Measurements from ENCODE around the gene CPPED1.
"Not testable (repeated sequence)": the region's sequence is repeated elsewhere in the genome, so short reads cannot be mapped to it uniquely, and the experiment has no call there.

The CPPED1 gene

DNA sequence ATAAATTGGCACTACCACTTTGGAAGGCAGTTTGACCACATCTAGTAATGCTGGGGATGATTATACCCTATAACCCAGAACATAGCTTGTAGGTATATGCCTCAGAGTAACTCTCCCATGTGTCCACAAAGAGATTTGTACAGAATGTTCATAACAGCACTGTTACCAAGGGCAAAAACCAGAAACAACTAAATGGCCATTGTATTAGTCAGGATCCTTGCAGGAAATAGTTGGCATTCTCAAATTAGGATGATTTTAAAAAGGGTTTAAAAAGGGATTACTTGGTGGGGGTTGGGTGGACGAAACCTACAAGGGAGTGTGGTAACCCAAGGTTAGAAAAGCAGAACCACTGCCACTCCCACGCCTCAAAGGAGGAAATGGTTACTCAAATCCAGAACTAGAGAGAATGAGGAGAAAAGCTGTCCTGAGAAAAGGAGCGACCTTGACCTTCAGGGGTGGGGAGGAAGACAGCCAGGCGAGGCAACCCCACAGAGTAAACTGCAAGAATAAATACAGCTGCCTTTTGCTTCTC is 2.1 kb downstream of the CPPED1 start:
- DNase-seq (ENCODE audit: low read depth) = no peak

DNA sequence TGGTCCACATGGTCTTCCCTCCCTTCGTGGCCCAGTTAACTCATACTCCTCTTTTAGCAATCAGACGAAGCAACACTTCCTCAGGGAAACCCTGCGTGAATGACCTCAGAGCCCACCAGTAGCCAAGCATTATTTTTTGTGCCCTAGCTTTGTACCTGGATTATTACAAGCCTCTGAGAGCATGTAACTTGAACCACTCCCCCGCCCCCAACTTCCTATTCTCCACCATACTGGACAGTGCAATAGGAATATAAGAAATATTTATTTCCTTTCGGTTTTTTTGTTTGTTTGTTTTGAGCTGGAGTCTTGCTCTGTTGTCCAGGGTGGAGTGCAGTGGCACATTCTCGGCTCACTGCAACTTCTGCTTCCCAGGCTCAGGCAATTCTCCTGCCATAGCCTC is 2.9 kb downstream of the CPPED1 start:
- DNase-seq (ENCODE audit: low read depth) = no peak

GRCh38 chr16:12799996-12800395 is 3.7 kb downstream of the CPPED1 start:
- not testable (repeated sequence) for DNase-seq (ENCODE audit: low read depth)

DNA sequence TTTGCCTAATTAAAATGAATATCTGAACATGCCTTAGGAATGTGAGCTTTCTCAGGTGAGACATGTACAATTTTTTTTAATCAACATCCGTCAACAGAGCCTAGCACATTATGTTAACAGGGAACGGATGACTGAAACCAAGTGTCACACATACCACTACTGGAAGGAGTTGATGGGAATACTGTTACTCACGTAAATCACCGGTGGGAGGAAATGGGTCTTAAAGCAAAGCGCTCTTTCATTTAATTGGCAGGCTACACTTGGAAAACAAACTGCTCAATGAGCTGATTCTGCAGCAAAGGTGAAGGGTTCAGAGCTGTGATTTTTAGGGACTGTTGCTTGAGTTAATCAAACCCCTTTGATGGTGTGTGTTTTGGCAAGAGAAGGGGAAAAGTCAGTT is 4.8 kb downstream of the CPPED1 start:
- DNase-seq (ENCODE audit: low read depth) = no peak

DNA sequence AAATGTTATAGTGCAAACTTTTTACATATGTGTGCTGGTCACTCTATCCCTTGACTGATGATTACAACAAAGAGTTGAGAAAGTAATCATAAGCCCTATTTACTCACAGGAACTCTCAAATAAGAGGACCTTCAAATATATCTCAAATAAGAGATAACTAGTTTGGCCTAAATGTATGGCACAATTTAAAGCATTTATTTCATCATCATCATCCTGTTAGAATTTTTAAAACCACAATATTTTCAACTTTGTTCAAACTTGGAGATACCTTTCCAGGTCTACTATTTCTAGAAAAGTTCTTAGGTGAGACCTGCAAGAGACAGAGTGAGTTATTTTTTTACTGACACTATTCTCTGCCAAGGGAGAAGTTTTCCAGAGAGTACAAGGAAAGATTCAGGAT is 5.5 kb downstream of the CPPED1 start:
- no peak for DNase-seq (ENCODE audit: low read depth)

GRCh38 chr16:12796498-12796897 is 7.2 kb downstream of the CPPED1 start:
- no peak for DNase-seq (ENCODE audit: low read depth)

DNA sequence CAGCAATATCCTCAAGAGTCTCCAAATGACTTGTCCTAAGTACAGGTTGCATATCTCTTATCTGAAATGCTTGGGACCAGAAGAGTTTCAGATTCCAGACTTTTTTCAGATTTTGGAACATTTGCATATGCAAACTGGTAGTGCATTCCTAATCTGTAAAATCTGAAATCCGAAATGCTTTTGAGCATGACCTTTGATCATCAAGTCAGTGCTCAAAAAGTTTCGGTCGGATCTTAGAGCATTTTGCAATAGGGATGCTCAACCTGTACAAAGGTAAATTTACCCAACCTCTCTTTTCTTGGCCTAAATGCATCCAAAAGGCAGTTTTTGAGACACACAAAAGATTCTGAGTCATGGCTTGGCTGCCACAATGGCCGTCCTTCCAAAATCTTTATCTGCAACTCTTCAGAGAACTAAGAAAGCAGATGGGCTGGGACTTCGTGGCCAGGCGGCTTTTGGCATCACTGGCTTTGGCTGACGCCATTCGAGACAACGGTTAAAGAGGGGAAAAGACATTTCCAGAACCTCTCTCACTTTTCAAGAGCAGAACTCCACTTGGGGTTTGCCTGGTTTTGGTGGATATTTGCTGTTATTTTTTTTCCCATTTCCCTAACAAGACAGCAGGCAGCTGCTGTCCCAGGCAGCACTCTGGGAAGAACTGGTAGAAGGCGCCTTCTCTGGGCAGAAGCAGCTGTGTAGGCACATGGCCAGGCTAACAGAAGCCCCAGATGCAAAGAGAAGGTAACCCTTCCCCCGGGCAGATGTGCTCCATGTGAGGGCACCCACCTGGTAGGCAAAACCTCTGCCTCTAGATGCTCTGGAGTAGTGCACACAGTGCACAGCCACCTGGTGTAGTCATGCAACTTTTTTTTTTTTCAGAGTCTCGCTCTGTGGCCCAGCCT is 8.9 kb downstream of the CPPED1 start:
- DNase-seq (ENCODE audit: low read depth) = no peak

- no peak for DNase-seq (ENCODE audit: low read depth)
Measured at GRCh38 chr16:12793865-12794240, 9.8 kb downstream of the CPPED1 start.

- DNase-seq (ENCODE audit: low read depth) = no peak
Measured at GRCh38 chr16:12793120-12793864, 10.4 kb downstream of the CPPED1 start.

GRCh38 chr16:12792528-12792927 is 11.2 kb downstream of the CPPED1 start:
- DNase-seq (ENCODE audit: low read depth) = not testable (repeated sequence)

- DNase-seq (ENCODE audit: low read depth) = no peak
Measured at GRCh38 chr16:12791340-12791739, 12.3 kb downstream of the CPPED1 start.

DNA sequence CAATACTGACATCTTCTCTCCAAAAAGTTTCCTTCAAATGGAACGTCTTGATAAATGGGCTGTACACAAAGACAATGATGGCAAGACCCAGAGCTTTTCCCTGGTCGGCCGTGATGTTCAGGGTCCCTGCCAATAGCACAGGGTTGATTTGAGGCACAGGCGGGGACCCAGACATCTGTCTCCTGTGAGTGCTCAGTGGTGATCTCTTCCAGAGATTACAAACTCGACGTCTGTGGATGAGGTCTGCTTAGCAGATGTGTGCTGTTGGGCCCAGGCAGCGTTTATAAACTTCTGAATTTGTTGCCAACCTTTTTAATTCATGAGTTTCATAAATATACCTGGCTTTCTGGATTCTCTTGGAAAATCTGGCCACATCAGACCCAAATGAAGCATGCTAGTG is 14.9 kb downstream of the CPPED1 start:
- DNase-seq (ENCODE audit: low read depth) = no peak

GRCh38 chr16:12786081-12786480 is 17.6 kb downstream of the CPPED1 start:
- DNase-seq (ENCODE audit: low read depth) = no peak

GRCh38 chr16:12784076-12784475 is 19.6 kb downstream of the CPPED1 start:
- DNase-seq (ENCODE audit: low read depth) = no peak

- DNase-seq (ENCODE audit: low read depth) = peak; percentile 1
Measured at GRCh38 chr16:12781777-12782176, 21.9 kb downstream of the CPPED1 start.

DNA sequence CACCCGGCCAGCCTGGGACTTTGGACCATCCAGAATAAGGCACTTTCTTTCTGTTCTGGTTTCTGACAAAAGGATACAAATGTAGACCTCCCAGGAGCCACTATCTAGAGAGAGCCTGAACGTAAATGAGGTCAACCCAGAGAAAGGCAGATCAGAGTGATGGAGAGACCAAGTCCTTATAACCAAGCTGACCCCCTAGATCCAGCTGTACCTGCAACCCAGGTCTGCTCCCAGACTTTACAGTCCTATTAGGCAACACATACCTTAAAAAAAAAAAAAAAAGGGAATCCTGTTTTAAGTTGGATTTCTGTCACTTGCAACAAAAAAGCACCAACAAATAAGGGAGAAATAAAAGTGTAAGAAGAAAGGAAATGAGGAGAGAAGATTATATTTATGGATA is 23.2 kb downstream of the CPPED1 start:
- no peak for DNase-seq (ENCODE audit: low read depth)

DNA sequence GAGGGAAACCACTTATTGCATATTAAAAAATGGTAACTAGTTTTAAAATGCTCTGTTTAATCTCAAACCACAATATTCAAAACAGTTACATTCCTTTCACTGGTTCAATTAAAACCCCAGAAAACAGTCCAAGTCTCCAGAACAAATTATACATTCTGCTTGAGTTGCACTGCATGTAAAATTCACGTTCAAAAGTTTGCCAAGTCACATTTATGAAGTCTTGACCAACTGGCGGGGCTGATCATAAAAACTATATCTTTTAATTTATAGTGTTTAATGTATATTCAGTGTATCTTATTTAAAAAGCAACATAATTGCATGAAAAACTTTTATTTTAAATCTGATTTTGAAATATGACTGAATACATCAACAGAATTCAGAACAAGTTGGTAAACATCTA is 25.0 kb downstream of the CPPED1 start:
- DNase-seq (ENCODE audit: low read depth) = no peak

DNA sequence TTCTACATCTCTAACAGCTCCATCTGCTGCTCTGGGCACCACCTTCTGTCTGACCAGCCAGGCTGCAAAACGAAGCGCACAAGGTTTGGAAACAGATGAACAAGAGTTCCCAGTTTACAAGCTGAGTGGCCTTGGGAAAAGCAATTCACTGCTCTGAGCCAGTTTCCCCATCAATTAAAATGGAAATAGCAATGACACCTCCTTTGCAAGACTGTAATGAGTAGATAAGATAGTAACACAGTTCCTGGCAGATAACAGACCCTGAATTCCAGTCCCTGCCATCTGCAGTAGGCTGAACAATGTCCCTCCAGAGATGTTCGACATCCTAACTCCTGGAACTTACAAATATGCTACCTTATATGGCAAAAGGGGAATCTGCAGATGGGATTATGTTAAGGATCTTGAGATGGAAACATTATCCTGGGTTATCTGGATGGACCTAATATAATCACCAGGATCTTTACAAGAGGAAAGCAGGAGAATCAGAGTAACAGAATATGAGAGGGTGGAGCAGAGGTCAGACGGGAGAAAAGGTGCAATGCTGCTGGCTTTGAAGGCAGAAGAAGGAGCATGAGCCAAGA is 27.9 kb downstream of the CPPED1 start:
- DNase-seq (ENCODE audit: low read depth) = no peak

DNA sequence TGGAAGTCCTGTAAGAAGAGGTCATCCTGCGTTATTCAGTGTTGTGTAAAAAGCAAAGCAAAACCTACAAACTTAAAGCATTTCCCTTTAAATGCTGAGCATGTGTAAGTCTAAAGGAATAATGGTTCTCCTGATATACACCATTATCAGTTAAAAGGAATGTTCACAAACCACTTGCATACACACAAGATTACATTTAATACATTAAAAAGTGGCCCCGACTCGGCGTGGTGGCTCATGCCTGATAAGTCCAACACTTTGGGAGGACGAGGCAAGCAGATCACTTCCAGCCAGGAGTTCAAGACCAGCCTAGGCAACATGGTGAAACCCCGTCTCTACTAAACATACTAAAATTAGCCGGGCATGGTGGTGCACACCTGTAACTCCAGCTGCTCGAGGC is 30.5 kb downstream of the CPPED1 start:
- no peak for DNase-seq (ENCODE audit: low read depth)

DNA sequence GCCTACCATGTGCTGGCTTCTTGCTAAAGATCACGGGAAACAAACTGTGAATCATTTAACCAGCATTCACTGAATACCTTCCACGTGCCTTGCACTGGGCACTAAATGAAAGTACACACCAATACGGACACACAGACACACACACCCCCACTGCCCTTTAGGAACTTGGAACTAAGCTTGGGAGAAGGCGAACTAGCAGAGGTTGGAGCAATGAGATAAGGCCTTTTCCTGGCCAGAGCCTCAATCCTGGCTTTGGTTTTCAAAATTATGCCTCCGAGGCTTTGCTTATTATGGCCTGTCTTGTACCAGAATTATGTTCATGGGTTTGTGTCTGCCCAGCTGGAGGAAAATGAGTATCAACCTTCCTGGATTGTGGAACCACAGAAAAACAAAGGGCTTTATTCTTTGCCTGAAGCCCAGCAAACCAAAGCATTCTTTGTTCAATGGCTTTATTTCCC is 32.3 kb downstream of the CPPED1 start:
- no peak for DNase-seq (ENCODE audit: low read depth)

- DNase-seq (ENCODE audit: low read depth) = no peak
Measured at GRCh38 chr16:12769525-12769924, 34.2 kb downstream of the CPPED1 start.

DNA sequence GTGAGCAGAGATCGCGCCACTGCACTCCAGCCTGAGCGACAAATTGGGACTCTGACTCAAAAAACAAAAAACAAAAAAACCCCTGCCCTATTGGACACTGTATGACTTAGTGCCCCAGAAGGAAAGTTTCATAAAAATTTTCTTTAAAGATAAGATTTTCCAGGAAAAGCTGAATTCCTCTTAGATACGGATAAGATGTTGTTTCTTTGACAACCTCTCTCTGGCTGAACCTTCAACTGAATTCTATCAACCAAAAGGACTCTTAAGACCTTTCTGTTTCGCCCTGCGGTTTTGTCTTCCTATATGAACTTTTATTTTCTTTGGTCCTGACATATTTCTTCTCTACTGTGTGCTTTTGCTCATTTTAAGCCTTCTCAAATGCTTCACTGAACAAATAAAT is 35.8 kb downstream of the CPPED1 start:
- no peak for DNase-seq (ENCODE audit: low read depth)

- no peak for DNase-seq (ENCODE audit: low read depth)
Measured at GRCh38 chr16:12766853-12767252, 36.8 kb downstream of the CPPED1 start.
